NCI-H748 (cell line): ENCODE results near the gene AKAP6.

Experiments
- DNase-seq: peaks from one replicate; lab custom pipeline; 2025; ENCODE audit not compliant: unreplicated experiment; lab: John Stamatoyannopoulos, UW

AKAP6 gene

DNA sequence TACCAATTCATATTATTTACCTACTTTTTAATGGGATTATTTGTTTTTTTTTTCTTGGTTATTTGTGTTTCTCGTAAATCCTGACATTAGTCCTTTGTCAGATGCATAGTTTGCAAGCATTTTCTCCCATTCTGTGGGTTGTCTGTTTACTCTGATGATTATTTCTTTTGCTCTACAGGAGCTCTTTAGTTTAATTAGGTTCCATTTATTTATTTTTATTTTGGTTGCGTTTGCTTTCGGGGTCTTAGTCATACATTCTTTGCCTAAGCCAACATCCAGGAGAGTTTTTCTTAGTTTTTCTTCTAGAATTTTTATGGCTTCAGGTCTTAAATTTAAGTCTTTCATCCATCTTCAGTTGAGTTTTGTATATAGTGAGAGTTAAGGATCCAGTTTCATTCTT, 289.9 kb downstream of the AKAP6 start:
- DNase-seq, result no peak

DNA sequence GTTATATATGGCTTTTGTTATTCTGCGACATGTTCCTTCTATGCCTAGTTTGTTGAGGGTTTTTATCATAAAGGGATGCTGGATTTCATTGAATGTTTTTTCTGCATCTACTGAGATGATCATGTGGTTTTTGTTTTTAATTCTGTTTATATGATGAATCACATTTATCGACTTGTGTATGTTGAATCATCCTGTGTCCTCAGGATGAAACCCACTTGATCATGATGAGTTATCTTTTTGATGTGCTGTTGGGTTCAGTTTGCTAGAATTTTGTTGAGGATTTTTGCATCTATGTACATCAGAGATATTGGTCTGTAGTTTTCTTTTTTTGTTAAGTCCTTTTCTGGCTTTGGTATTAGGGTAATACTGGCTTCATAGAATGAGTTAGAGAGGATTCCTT, 291.2 kb downstream of the AKAP6 start:
- no peak for DNase-seq

- no peak for DNase-seq
Measured at GRCh38 chr14:32620724-32621123, 291.6 kb downstream of the AKAP6 start.

DNA sequence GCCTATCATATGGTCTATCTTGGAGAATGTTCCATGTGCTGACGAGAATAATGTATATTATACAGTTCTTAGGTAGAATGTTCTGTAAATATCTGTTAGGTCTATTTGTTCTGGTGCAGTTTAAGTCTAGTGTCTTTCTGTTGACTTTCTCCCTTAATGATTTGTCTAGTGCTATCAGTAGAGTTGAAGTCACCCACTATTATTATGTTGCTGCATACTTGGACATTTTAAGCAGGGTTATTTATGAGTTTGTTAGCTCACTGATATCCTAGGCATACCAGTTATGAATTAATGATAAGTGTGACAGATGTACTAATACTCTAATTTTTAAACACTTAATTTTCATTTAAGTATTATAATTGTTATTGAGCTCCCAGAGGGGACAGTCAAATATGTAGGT, 292.5 kb downstream of the AKAP6 start:
- no peak for DNase-seq

DNA sequence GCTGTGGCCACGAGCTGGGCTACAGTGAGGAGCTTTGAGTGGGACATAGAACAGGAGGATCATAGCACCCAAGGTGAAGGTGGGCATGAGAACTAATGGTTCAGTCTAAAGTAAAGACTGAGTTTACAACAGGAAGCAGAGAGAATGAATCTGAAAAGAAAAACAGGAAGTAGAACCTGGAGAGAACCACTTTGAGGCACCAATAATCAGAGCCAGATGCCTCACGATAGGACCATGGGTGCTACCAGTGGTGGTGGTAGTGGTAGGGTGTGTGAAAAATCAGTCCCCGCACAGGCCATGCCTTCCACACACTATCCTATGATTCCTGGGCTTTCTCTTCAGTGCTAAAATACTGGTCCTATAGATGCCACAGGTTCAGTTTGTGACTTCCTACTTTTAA, 293.6 kb downstream of the AKAP6 start:
- DNase-seq, result no peak

DNA sequence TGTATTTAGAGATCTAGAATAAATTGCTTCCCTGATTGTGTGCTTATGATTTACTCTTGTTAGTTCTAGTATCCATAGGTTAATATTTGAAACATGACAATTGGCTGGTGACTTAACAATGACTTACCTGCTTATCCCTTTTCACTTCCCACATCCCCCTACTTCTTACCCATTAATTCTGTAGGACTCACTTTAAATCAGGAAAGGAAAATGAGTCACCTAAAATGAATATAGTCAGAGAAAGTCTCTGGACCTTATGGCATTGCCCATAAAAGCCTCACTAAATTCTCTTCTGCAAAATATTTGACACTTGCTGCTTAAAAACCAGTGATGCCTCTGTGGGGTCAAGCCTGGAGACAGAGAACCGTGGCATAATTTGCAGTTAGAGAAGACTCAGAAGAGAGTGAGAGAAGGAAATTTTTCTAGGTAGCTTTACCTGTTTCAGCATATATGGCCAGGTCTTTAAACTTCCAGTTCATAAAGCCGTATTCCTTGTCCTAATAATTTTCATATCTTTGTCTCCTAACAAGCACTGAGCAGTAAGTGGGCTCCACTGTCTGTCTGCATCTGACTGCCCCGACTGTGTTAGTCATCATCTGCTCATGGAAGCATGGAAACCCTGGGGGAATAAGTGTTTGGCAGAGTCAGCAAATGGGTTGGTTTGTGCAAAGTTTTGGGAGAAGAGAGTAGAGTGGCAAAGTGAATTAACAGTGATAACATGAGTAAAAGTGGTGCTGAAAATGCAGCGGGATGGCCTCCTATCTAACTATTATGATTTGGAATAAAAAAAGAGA, 294.4 kb downstream of the AKAP6 start:
- DNase-seq, result no peak

DNA sequence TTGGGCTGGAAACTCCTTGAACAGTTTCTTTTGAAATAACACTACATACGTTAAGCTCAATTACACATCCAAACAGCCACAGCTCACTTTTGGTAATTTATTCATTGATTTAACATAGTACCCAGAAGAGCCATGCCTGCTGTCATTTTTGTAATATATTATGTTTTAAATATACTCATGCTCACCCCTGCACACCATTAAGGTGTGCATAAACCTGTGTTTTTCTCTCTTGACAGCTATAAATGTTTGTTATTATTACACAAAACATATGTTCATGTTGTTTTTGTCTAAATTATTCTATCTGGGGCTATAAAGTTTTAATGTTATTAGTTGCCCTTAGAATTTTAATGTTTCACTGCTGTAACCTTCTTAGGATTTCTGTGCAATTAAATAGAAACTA, 296.1 kb downstream of the AKAP6 start:
- no peak for DNase-seq

DNA sequence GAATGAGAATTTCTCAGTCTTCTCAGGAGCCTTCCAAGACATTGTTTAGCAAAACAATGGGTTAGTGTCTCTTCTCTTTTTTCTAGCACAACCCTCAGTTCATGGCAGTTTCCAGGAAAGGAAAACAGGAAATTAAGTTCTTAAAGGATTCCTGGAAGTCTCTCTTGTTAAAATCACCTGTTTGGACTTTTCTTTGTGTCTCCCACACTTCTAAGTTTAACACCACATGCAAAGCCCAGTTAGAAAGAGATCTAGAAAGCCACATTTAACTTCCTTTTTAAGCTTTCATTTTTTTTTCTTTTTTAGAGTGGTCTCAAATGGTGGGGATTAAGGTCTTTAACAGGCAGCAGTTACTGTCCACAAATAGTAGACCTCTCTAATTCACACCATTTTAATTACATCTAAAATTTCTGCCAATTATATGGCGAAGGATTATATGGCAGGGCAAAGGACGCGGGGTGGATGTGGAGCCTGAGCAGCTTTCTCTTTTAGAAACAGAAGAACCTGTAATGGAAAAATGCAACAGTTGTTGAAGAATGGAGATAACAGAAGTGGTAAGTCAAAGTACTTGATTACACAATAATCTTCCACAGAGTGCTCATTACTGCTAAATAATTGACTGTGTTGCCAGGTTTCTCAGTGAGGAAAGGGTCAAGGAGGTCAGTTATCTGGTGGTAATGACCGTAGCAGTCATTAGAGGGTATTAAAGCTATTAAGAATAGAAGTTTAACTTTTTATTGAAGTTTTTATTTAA, 298.6 kb downstream of the AKAP6 start:
- peak; percentile 35 for DNase-seq

GRCh38 chr14:32629236-32629635, 300.1 kb downstream of the AKAP6 start:
- no peak for DNase-seq

- no peak for DNase-seq
Measured at GRCh38 chr14:32630701-32631100, 301.6 kb downstream of the AKAP6 start.

- no peak for DNase-seq
Measured at GRCh38 chr14:32633224-32633859, 304.2 kb downstream of the AKAP6 start.

DNA sequence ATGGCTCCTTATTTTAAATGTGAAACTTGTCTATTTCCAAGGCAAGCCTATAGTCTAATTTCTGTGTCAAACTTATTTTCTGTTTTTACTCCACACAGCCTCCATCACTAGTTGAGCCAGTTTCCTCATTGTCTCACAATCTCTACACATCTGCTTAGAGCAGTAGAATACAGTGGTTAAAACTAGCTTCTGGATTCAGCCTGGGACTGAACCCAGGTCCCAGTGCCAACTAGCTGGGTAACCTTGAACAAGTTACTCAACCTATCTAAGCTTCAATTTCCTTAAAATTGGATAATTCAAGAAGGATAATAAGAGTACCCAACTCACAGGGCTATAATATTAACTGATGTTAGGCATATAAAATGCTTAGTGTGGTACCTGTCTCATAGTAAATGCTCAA, 304.8 kb downstream of the AKAP6 start:
- DNase-seq, result no peak

- no peak for DNase-seq
Measured at GRCh38 chr14:32635061-32635719, 306.1 kb downstream of the AKAP6 start.

- DNase-seq, result no peak
Measured at GRCh38 chr14:32637582-32637981, 308.5 kb downstream of the AKAP6 start.

GRCh38 chr14:32639208-32639607, 310.1 kb downstream of the AKAP6 start:
- DNase-seq, result no peak

DNA sequence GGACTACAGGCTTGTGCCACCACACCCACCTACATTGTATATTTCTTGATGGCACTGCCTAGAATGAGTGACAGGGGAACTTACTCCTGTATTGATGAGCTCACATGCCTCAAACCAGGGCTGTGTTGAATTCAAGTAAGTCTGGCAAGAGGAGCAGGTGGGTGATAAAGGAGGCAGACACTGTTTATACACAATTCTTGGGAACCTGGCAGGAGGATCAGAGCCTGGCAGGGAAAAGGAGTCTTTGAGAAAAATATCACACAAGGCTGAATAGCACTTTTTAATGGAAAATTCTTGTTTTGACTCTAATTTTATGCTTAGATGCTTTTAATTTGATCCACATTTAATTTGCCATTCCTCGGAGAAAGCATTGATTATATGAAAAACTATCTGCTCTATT, 316.5 kb downstream of the AKAP6 start:
- no peak for DNase-seq

- DNase-seq, result no peak
Measured at GRCh38 chr14:32648434-32648833, 319.3 kb downstream of the AKAP6 start.

- no peak for DNase-seq
Measured at GRCh38 chr14:32650030-32650429, 320.9 kb downstream of the AKAP6 start.

DNA sequence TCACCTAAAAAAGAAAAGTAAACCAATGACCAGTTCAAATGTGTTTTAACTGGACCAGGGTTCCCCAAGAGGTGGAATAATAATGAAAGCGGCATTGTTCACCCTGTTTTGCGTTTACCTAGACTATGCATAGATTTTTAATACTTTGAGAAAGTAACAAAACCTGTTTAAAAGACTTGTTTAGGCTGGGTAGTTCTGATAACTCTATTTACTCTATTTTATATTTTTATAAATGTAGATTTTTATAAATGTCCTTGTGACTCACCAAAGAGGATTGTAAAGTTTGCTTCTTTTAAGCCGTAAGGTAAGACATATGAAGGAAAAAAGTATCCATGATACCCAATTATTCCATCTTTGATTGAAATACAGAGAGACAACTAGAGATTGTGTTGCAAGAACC, 321.6 kb downstream of the AKAP6 start:
- no peak for DNase-seq

DNA sequence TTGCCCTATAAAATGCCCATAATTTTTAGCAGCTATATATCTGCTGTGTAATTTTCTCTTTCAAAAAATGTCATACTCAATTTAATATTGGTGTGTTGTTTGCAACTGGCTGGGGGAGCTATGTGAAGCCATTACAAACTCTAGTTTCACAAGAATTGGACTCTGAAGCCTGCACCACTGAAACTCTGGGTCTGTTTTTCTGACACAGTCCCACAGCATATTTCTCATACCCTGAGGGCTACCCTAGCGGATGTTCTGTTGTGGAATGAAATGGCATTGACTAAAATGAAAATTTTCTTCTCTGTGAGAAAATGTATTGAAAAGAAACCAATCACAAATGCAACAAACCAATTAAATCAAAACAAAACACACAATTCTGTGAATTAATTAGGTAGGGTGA, 325.0 kb downstream of the AKAP6 start:
- DNase-seq, result no peak

- no peak for DNase-seq
Measured at GRCh38 chr14:32656601-32657000, 327.5 kb downstream of the AKAP6 start.

DNA sequence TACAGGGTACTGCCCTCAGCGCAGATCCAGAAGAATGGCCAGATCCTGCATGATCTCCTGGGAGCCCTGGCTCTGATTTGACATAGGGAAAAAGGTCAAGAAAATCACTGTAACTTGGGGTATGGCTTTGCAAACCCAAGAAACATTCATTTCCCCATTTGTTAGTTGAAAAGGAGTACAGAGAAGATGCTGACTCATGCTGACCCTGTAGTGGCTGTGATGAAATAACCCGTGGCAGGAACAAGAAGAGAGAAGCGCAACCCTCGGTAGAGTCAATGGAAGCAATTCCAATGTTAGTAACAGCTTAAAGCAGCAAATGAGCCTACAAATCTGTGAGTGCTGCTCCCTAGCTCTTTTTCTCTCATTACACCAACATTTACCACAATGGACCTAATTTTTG, 328.0 kb downstream of the AKAP6 start:
- no peak for DNase-seq
